Astrocyte of the spinal cord (primary cell): Measurements from ENCODE around the gene VWF.

ENCODE experiments used
- DNase-seq: peaks from one replicate; pipeline ENCODE4 v3.0.0; 2011; ENCODE audit warnings: low read depth, low spot score
- H3K4me3 ChIP-seq: 2 replicates; pipeline ENCODE4 v1.5.1; 2011; ENCODE audit warnings: low read depth, mild to moderate bottlenecking, low read length, moderate library complexity
- in situ Hi-C: cut with HindIII; loops from 2 replicates; pipeline ENCODE4 v1.10.0; 2017; ENCODE audit warnings: low sequenced_read_pairs
- TF ChIP-seq, protein P1 (sequence below): IDR thresholded peaks from 2 replicates; pipeline ENCODE4 v1.5.1; 2012; ENCODE audit warnings: low read depth, mild to moderate bottlenecking, low read length, inconsistent platforms

Gene VWF

GRCh38 chr12:5965950-5966383, 158.5 kb downstream of the VWF start:
- DNase-seq = peak; percentile 47
- in situ Hi-C loops = no loop called here
- TF ChIP-seq, protein P1, sequence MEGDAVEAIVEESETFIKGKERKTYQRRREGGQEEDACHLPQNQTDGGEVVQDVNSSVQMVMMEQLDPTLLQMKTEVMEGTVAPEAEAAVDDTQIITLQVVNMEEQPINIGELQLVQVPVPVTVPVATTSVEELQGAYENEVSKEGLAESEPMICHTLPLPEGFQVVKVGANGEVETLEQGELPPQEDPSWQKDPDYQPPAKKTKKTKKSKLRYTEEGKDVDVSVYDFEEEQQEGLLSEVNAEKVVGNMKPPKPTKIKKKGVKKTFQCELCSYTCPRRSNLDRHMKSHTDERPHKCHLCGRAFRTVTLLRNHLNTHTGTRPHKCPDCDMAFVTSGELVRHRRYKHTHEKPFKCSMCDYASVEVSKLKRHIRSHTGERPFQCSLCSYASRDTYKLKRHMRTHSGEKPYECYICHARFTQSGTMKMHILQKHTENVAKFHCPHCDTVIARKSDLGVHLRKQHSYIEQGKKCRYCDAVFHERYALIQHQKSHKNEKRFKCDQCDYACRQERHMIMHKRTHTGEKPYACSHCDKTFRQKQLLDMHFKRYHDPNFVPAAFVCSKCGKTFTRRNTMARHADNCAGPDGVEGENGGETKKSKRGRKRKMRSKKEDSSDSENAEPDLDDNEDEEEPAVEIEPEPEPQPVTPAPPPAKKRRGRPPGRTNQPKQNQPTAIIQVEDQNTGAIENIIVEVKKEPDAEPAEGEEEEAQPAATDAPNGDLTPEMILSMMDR = peak; percentile 92
- no peak overlapping the region for H3K4me3 ChIP-seq

- peak; percentile 55 for DNase-seq
- no peak overlapping the region for H3K4me3 ChIP-seq
- TF ChIP-seq, protein P1 = no peak
- in situ Hi-C loops = no loop called here
Observed at GRCh38 chr12:5964913-5965900, 159.3 kb downstream of the VWF start.

GRCh38 chr12:5963515-5963914, 161.0 kb downstream of the VWF start:
- in situ Hi-C loops = no loop called here
- no peak for DNase-seq
- TF ChIP-seq, protein P1 = no peak
- no peak overlapping the region for H3K4me3 ChIP-seq

DNA sequence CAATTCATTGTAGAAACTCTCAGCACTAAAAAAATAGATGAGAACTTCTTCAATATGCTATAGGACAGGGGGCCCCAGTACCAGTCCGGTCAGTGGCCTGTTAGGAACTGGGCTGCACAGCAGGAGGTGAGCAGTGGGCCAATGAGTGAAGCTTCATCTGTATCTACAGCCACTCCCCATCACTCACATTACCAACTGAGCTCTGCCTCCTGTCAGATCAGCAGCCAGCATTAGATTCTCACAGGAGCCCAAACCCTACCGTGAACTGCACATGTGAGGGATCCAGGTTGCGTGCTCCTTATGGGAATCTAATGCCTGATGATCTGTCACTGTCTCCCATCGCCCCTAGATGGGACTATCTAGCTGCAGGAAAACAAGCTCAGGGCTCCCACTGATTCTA, 163.7 kb downstream of the VWF start:
- no peak for DNase-seq
- TF ChIP-seq, protein P1 = no peak
- in situ Hi-C loops = no loop called here
- H3K4me3 ChIP-seq = no peak overlapping the region

DNA sequence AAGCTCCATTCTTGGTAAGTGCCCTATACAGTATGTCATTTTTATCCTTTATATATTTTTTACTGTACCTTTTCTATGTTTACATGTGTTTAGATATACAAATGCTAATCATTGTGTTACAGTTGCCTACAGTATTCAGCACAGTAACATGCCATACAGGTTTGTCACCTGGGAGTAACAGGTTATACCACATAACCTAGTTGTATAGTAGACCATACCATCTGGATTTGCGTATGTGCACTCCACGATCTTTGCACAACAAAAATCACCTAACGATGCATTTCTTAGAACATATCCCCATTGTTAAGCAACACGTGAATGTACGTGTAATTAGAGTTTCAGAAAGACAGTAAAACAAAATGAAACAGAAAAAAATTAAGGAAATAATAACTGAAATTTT, 167.5 kb downstream of the VWF start:
- DNase-seq = no peak
- in situ Hi-C loops = no loop called here
- TF ChIP-seq, protein P1 = no peak
- H3K4me3 ChIP-seq = no peak overlapping the region

DNA sequence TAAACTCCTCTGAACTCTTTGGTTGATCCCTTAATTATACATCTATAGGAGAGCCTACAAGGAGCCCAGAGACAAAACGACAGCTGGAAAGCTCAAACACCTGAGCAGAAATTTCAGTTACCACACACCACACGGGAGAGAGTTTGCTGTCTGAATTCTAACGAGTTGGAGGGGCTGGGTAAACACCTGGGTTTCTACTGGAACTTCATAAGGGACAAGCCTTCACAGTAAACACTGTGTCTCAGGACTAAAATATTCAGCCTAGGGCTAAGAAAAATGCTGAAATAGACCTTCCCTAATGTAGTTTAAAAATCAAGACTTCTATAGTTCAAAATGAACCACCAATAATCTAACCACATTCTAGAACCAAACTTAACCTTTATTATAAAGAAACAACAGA, 169.8 kb downstream of the VWF start:
- H3K4me3 ChIP-seq = no peak overlapping the region
- TF ChIP-seq, protein P1 = no peak
- in situ Hi-C loops = no loop called here
- DNase-seq = no peak
